HuH-7 (cell line): ENCODE results near the gene SLC22A23.

Experiments used
- DNase-seq: peaks from one replicate; pipeline ENCODE4 v3.0.0; 2011; ENCODE audit warnings: low spot score

SLC22A23 gene

DNA sequence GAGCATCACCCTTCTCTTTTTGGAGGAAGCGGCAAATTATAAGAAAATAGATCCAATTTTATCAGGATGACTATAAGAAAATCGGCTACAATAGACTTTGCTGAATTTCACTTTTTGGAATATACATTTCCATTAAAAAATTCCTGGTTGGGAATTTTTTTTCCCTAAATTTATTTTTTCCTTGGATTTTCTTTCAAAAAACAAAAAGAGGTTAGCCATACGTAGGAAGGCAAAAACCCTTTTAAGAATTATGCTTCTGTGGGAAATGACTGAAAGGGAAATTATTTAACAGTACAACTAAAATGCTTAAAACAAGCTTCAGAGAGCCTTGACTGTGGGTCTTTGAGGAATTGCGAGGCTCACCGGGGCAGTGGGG lies 86.9 kb downstream of the SLC22A23 start:
- DNase-seq = no peak

DNA sequence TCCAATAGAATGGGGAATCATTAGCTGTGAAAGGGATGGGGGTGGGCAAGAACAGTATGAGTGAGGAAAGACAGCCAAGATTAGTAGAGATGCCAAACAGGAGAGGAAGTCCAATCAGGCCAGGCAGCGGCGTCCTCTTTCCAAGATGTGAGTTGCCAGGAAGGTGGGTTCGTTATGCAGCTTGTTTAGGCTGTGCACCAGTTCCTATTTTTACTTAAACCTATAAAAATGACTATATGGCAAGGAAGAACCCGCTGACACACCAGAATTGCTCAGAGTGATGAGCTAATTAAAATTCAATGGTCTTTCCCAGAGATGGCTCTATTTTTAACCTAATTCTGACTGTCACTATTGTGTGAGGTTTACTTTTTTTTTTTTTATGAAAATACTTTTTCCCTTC lies 88.2 kb downstream of the SLC22A23 start:
- no peak for DNase-seq

DNA sequence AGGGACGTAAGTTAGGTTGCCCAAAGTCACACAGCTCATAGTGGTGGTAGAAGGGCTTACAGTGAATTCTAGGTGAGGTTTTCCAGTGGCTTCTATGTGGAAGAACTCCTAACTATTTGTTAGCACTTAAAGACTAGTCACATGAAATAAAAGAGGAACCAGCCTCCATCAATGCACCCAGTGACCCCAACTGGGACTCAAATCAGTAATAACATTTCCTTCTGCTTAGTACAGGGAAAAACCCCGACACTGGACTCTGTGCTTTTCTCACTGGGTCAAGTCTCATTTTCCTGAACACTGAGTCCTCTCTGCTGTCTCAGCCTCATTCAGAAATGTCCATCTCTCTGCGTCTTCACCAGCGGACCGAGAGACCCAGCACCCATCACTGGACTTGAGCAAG lies 89.2 kb downstream of the SLC22A23 start:
- no peak for DNase-seq

DNA sequence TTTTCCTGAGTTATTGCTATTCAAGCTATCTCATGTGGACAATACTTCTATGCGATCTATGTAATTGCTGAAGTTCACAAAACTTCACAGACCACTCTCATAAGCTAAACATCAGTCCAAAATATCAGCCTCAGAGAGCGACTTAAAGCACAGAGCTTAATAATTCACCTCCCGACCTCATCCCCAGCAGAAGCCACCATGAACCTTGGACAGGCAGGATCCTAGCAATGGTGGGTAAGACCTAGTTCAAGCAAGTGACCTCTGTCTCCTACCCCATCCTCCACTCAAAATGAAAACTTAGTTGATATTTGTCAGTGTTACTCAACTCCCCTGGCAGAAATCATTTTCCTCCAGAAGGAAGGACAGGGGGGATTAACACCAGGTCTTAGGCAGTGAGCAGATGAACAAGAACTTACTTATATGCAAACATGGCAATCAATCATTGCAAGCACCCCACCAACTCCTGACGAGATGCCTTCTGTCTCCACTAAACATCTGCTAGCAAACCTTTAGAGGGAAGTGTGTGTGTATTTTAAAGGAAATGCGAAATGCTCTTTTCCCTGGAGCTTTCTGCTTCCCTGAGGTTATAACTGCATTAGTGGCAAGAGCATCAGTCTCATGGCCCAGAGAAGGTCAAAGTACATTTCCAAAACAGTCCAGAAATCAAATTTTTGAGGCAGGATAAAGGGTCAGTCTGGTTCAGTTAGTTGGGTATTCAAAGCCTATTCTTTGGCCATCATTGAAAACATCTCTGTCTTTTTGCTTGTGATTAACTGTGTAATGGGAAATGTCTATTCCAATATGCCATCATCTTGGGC lies 90.0 kb downstream of the SLC22A23 start:
- DNase-seq = peak; percentile 29

DNA sequence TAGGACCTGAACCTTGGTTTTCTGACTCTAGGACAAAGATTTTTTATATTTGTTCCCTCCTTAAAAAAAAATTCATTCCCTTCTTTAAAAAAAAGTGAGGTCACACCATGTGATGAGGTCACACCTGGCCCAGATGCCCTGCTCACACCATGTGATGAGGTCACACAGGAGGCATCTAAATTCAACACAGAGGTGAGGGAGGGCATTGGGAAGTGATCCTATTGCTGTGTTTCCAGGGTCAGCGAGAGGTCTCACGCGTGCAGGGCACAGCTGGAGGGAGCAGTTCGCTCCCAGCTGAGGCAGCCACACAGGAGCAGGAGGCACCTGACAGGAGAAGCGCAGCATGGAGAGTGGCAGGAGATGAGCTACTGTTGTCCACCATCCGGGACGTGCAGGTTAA lies 92.5 kb downstream of the SLC22A23 start:
- no peak for DNase-seq

DNA sequence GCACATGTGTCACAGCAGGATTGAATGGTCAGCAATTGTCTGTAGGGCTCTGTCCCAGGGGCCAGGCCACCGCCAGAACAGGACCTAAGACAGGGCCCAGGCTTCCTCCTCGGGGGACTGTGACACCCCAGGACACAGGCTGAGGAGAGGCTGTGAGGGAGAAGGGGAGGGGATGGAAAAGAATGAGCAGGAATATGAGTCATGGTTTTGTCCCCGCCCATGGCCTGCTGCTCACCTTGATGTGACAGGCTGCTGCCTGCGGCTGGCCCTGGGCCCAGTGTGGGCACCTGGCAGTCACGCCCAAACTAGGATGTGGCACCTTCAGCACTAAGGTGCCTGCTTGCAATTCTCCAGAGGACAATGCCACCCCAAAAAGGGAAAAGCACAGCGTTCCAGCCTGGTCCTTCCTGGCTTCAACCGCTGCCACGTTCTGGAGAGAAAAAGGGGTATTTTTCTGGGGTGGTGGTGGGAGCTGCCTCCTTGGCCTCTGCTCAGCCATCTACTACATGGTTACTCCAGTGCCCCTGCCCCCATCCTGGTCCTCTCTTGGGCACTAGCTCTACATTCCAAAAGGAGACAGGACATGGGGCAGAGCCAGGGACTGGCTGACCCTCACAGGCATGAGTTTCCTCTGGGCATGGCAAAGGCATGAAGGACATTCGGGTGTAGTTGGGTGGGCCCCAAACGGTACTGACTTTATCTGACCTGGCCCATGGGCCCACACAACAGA lies 93.4 kb downstream of the SLC22A23 start:
- DNase-seq = no peak

DNA sequence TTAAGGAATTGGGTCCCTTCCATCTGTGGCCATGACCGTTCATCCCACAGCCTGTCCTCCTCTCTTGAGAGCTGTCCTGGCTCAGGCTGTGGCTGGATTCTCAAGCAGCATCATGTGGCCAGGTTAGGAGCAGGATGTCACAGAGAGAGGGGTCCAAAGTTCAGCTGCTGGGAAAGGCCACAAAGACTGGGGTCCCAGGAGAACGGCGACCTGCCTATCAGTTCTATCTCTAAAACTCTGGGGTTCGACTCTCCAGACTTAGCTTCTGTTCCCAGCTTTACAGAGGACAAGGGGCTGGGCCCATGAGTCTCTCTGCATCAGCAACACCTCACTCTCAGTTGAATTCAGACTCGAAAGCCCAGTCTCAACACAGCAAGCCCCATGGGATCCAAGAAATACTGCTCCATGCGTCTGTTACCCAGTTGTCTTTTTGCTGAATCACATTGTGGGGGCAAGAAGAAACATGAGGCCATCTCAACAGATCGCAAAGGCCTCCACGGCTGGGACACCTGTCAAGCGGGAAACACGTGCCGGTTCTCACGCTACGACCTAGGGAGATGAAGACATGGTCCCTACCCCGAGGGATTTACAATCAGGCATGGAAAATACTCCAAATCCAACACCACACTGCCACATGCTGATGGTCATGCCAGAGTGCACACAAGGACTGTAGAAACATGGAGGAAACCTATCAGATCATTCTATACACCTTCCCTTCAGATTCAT lies 95.4 kb downstream of the SLC22A23 start:
- DNase-seq = peak; percentile 45

DNA sequence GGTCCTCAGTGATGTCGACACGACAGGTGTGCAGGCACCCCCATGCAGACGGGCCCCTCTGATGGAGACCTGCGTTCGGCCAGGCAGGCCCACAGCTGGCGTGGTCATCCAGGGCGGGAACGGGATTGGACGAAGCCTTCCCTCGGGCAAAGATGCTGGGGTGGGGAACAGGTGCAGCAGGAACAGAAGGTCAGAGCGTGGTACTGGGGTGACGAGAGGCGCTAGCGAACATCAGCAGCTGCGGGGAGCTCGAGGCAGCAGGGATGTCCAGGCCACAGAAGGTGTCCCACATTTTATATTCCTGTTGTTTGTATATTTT lies 96.2 kb downstream of the SLC22A23 start:
- no peak for DNase-seq

DNA sequence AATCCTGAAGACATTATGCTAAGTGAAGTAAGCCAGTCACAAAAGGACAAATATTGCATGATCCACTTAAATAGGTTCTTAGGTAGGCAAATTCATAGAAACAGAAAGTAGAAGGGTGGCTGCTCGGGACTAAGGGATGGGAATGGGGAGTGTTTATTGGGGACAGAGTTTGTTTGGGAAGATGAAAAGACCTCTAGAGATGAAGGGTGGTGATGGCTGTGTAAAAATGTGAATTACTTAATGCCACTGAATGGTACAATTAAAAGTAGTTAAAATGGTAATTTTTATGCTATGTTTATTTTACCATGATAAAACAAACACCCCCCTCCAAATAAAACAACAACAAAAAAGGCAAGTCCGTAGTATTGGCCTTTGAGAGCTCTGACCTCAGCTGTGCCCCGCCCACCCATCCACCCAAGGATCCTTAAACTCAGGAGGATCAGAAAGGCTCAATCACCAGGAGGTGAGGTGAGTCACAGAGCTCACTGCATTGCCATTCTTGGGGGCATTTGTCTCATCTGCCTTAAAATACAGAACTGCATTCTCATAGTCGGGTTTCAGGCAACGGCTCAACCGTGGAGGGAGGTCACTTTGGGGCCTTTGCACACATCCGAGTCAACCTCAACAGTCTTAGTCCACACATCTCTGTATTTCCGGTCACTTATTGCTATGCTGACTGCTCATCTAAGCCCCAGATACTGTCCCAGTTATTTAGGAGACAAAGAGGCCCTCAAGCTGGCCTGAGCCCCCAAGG lies 96.7 kb downstream of the SLC22A23 start:
- DNase-seq = no peak

DNA sequence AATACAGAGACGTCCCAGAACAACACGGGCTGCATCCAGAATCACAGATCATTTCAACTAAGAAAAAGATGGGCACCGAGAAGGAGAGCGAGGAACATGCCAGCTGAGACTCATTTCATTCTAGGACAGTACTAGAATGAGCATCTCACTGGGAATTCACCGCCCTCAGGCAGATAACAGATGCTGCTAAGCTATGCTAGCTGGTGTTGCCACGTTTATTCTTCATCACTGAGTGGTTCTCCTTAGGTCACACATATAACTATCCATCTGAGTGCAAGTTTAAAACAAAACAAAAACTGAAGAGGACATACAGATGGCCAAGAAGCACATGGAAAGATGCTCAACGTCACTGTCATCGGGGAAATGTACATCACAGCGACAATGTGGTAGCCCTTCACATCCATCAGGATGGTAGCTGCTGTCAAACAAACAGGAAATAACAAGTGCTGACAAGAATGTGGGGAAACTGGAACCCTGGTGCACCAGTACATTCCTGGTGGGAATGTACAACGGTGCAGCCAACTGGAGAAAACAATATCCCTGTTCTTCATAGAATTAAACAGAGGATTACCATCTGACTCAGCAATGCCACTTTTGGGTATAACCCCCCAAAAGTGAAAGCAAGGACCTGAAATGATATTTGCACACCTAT lies 97.6 kb downstream of the SLC22A23 start:
- no peak for DNase-seq

DNA sequence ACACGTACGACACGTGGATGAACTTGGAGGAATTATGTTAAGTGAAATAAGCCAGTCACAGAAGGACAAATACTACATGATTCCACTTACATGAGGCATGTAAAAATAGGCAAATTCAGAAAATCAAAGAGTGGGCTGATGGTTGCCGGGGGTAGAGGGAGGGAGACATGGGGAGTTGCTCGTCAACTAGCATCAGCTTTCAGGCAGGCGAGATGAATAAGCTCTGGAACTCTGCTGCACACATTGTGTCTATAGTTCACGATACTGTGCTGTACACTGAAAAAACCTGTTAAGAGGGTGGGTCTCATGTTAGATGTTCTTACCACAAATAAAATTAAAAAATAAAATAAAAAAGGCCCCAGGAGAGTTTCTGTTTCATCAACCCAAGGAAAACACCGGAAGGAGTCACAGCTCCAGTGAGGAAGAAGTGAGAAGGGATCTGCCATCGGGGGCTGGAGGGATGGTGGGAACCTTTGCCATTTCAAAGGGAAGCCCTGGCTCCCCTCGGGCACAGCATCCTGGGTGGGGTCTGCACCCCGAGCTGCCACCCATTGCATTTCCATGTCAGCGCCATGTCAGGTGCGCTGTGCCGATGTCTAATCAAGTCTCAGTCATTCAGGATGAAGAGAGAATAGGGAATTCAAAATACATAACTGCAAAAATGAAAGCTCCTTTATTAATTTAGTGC lies 98.3 kb downstream of the SLC22A23 start:
- DNase-seq = no peak

DNA sequence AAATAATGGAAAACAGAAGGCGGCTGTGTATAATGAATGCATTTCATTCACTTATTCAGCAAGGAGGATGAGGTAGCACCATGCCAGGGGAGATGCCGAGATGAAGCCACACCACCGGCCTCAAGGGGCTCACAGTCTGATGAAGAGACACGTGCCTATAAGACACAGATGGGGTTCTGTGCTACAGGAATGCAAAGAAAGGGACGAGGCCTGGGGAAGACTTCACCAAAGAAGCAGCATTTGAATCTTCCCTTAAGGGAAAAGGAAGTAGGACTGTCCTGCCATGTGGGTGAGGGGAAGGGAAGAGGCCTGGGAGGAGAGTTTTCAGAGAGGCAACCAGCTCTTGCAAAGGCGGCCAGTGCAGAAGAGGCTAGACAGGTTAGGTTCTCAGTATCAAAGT lies 99.2 kb downstream of the SLC22A23 start:
- no peak for DNase-seq

DNA sequence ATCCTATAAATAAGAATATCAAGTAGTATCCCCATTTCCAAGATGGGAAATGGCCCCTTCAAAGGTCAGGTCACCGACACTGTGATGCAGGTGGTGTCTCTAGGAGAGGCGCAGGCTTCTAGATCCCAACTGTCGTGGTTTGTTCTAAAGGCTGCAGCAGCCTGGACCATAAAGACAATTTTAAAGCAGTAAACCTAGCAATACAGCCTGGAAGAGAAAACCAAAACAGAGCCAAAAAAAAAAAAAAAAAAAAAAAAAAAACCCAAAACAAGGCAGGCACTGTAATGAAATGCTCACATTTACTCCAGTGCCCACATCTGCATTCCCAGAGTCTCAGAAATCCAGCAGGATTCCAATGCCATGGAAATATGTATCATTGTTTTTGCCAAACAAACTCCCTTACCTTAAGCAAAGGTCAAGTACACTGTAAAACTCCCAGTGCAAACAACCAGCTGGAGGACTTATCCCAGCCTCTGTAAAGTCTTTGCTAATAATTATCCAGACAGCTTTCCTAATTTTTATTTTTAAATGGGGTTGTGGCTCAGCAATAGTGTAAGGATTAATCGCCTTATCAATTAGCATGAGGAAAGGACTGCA lies 99.9 kb downstream of the SLC22A23 start:
- peak; percentile 63 for DNase-seq

DNA sequence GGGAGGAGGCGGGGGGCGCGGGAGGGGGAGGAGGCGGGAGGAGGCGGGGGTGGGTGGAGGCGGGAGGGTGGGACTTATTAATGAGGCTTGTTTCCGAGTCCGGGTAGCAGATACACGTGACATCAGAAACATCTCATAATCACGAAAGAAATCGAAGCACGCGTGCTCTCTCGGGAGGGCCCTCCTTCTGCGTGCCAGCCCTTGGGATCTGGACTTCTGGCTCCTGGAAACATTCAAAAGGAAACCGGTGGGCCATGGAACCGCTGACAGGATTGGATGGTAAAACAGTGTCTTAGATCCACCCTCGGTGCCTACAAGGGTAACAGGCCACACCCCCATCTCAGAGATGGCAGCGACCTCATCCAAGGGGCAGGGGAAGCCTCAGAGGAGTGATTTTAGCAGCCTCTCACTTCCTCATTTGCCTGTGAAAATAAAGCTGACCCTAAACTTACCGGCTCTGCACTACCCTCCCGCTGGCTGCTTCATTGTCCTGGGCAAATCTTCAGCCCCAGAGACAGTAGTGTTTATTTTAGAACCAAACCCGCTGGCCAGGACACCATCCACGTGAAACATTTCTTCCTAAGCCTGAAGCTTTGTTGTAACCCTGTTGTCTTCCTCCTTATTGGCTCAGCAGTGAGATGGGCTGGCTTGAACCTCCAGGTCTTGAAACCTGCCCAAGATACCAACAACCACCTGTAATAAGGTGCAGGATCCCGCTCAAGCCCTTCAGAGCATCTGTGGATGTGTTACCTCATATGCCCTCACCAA lies 100.6 kb downstream of the SLC22A23 start:
- peak; percentile 57 for DNase-seq

DNA sequence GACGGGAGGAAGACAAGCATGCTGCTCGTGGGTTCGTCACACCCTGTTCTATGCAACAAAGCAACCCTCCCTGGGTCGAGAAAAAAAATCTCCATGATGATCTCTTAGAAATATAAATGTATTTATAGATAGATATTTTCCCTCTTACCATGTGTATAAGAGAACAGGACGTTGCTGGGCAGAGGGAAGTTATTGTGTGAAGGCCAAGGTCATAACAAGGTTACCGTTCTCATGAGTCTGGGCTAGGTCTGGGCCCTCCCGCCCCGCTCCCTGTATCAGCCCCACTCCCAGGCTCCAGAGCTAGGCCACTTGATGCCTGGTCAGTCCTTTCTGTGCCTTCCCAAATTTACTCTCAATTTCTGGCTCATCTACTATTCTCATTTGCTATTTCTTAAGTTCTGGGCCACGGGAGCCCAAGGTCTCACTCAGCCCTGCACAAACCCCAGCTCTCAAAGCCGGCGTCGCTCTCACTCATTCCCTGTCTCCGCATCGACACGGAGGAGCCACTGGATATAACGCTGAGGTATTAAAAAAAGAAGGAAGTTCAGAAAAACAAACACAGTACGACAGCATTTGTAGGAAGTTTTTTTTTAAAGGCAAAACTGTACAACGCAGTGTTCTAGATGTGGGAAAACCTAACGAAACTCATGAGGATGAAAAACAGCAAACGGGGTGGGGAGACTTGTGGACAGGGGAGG lies 101.3 kb downstream of the SLC22A23 start:
- DNase-seq = no peak

DNA sequence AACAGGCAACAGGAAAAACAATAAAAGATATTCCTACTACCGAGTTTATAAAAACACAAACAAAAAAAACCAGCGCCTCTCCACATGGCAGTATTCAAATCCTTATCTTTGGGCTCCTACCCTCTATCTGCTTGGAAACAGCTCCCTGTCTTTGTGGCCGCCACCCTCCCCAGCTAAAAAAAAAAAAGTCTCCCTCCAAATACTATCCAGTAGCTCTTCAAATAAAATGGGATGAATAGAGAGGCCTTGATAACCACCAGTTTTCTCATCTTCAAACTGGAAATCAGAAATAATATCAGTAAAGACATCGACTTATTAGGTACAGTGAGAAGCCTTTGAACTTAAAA lies 101.9 kb downstream of the SLC22A23 start:
- DNase-seq = no peak

DNA sequence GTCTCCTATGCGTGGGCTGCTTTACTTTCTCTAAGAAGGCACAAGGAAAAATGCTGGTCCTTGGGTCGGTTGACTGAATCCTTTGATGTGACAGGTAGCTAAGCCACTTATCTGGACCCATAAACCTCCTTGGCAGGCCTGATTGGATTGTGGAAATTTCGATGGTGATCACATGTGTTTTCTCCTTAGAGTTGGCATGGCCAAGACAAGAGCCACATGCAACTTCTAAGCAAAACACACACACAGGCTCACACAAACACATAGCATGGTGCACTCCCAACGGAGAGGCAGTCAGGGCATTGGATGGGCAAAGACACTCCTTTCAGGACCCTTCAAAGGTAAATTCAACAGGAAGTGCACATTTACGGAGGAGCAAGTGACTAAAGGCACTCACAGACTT lies 102.9 kb downstream of the SLC22A23 start:
- DNase-seq = no peak

DNA sequence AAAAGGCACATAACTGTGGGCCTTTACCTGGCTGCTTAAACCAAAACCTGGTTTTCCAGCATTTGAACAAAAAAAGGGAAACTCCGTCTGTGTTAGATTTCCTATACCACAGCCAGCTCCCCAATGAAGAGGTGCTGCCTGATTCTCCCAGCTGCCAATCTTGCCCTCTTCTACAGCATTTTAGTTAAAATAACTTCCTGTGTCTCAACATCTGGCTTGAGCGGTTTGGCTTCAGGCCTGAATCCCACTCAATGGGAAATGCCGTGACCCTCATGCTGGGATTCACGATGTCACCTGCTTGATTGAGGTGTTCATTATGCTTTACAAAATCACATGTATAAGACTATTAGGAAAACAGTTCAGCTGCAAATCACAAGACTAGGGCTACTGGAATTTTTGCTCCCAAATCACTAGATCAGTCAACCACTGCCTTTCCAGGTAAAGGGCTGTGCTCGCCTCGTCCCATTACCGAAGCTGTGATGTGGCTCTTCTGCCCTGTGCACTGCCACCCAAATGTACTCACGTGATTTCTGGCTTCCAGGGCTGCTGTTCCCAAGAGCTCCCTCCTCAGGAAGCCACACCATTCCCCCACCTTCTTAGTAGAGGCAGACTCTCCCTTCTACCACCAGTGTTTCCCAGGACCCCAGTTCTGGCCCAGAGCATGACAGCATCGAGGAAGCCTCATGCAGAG lies 103.5 kb downstream of the SLC22A23 start:
- no peak for DNase-seq

DNA sequence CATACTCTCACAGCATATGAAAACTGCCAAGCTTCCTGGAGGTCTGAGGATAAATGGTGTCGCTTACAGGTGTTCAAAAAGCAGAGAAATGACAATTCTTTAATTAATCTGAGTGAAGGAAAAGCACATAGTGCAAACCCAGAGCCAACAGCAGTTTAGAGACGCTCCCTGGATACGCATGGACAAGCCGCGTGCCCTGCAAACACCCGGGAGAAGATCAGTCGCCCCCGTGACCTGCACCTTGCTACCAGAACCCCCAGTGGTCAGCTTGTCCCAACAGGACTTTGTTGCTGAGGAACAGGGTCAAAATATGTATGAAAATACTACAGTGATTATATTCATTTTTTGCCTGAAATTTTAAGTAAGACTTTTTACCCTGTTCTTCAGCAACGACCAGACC lies 104.2 kb downstream of the SLC22A23 start:
- no peak for DNase-seq
